Right kidney (tissue), 1 donor: ENCODE results near the gene ELP2.
"Not testable (repeated sequence)": the region's sequence is repeated elsewhere in the genome, so short reads cannot be mapped to it uniquely, and the experiment has no call there.

ENCODE experiments used
- DNase-seq: peaks from one replicate; pipeline ENCODE4 v3.0.0-alpha.2; 2016

The ELP2 gene

GRCh38 chr18:36114738-36115137 is 15.0 kb upstream of the ELP2 start:
- no peak for DNase-seq

GRCh38 chr18:36116771-36117170 is 12.9 kb upstream of the ELP2 start:
- DNase-seq = not testable (repeated sequence)

- no peak for DNase-seq
These were observed 9.4 kb upstream of the ELP2 start for GRCh38 chr18:36120297-36120696.

GRCh38 chr18:36124841-36125240 is 4.9 kb upstream of the ELP2 start:
- DNase-seq = no peak

DNA sequence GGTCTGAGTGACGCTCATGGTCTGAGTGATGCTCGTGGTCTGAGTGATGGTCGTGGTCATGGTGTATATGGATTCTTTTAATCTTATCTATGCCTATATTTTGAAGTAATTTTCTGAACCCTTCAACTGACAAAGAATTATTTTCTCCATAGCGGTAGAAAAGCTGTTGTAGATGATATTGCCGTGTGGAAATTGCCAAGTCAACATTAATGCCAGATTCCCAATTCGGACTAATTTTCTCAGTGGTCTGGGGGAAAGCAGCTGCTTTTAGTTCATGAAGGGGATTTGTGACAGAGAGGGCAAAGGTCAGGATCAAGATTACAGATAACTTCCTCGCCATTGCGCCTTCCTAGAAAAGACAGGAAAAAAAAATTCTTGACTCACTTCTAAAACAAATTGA is 3.0 kb upstream of the ELP2 start:
- DNase-seq = no peak

DNA sequence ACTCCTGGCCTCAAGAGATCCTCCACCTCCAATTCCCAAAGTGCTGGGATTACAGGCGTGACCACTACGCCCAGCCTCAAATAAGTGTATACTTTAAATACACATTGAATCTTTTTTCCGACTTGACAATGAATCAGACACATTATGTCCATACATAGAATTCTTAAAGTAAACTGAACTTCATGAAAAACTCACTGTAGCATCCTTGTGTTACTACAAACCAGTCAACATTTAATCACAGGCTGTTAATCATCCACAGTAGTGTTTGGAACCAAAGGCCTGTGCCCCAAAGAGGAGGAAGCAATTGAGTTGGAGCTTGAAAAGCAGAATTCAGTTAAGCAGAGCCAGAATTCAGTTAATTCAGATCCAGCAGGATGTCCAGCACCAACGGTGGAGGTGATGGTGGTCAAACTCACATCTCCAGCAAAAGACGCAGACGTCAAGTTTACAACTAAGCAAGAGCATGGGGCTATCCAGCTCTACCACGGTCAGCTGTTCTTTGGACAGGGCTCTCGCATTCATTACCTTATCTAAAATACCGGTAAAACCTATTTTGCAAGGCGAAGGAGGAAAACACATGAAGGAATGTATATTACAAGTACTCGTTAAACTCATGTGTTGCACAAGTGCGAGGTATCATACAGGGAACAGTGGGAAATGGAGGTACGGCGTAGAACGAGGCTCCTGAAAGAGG is 1.7 kb upstream of the ELP2 start:
- peak; percentile 47 for DNase-seq

GRCh38 chr18:36128530-36128870 is 1.2 kb upstream of the ELP2 start:
- DNase-seq = no peak

GRCh38 chr18:36128907-36129299 is 796 bp upstream of the ELP2 start:
- no peak for DNase-seq

DNA sequence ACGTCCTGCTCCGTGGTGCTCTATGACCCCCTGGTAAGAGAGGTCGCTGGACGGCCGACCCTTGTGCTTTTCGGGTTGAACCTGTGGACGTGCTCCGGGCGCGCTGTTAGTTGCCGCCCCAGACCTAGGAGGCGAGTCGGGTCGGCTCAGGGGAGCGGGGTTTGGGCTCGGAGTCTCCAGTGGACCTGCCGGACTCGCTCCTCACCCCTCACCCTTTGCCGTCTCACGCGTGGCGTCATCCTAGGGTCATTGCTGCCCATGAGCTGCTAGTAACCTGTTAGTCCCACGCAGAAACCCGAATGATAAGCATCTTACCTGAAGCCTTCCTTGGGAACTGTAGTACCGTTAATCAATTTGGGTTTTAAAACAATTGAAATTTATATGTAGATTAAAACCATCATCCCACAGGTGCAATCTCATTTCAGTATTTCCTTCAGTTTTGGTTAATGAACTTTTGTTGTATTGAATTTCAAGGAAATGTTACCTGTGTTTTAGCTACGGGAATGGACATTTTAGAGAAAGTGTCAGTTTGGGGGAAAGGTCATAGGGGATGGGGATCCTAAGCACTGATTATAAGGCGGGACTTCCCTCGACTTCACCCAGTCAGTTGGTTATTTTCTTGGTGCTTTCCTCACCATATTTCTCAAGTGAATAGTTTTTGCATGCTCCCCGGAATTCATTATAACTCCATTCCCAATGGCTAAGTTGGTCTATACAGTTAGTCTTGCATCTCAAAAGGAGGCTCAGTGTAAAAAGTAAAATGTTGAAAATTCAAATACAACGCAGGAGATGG is 536 bp downstream of the ELP2 start:
- no peak for DNase-seq

- no peak for DNase-seq
These were observed 1.4 kb downstream of the ELP2 start for GRCh38 chr18:36130883-36131653.

- DNase-seq = no peak
These were observed 2.2 kb downstream of the ELP2 start for GRCh38 chr18:36131692-36132483.

DNA sequence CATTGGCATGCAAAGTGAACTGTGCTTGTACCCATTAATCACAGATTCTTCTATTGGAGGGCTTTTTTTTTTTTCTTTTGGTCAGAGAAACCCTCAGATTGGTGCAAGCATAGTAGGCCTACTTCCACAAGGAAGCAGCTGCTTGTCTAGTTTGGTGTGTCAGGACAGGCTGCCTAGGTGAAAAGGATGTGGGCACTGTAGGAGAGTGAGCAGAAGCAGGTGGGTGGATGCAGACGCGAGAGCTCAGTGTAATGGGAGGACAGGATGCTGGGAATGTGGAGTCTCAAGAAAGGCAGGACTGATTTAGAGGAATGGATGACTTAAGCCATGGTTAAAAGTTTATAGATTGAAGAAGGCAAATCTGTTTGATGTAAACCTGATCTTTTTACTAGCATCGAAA is 3.1 kb downstream of the ELP2 start:
- no peak for DNase-seq

DNA sequence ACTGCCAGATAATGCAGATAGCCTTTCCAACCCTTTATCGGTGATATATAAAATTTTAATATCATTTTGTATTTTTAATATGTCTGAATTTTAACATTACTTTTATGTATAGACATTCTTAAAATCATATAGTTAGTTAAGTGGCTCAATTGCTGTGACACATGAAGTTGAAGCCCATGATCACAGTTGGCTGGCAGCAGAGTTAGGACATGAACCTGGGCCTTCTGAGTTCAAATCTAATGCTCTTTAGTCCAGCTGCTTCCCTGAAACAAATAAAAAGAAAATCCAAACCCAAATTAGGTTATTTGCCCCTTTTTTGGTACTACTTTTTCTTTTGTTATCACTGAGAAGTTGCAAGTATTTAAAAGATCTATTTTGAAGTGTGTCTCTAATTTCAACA is 5.6 kb downstream of the ELP2 start:
- DNase-seq = no peak

DNA sequence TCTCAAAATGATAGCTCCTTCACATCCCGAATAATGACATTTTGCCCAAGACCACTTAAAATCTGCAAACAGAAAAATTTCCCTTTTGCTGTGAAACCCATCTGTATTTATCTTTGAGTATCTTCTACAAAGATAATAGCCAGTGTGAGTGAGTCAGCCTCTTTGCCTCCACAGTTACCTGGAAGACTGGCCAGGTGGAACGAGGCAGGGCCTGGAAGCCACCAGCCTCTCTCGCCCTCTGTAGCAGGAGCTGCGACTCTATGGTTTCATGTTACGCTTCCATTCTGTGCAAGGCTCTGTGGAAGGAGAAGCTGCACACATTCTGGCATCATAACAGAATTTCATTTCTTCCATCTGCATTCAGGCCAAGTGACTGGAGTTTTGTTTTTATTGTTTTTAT is 9.5 kb downstream of the ELP2 start:
- no peak for DNase-seq

GRCh38 chr18:36141576-36141975 is 11.9 kb downstream of the ELP2 start:
- no peak for DNase-seq

DNA sequence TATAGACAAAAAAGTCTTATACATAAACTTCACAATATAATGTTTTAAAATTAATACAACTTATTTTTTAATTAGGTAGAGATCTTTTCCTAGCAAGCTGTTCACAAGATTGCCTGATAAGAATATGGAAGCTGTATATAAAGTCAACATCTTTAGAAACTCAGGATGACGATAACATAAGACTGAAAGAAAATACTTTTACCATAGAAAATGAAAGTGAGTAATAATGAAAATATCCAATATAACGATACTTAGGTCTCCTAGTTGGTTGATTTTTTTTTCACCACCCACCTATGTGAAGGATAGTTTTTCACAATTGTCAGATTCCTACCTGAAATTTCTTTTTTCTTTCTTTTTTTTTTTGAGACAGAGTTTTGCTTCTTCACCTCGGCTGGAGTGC is 13.1 kb downstream of the ELP2 start:
- DNase-seq = no peak

DNA sequence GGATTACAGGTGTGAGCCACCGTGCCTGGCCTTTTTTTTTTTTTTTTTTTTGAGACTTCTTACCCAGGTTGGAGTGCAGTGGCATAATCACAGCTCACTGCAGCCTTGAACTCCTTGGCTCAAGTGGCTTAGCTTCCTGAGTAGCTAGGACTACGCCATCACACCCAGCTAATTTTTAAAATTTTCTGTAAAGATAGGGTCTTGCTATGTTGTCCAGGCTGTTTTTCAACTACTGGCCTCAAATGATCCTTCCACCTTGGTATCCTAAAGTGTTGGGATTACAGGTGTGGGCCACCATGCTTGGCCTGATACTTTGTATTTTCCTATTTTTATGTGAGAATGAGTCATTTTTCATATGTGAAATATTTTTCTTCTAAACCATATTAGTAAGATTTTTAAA is 13.7 kb downstream of the ELP2 start:
- DNase-seq = no peak

- DNase-seq = no peak
These were observed 20.0 kb downstream of the ELP2 start for GRCh38 chr18:36149514-36150289.

- no peak for DNase-seq
These were observed 23.1 kb downstream of the ELP2 start for GRCh38 chr18:36152781-36153180.

DNA sequence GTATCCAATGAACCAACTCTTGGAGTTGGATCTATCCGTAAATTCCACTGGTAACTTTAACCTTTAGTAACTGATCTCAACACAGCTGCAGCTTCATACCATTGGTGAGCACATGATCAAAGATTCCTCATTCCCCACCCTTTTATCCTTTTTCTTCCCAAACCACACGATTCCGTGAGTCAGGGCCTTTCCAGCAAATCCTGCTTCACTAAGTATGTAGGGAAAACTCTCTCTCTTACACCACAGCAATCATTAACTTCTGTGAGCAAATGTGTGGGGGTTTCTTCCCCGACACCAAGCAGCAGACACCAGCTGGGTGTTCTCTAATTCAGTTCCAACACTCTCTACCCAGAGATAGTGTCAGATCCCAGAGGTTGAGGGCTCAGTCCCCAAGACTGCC is 23.5 kb downstream of the ELP2 start:
- no peak for DNase-seq

- DNase-seq = no peak
These were observed 24.1 kb downstream of the ELP2 start for GRCh38 chr18:36153771-36154170.
